ENCODE measurements around the gene KLHL10. TPM values are rescaled to one million over a fixed set of nuclear protein-coding genes. Genes with fewer than 3 reads are reported as not detected.
"Not testable (repeated sequence)": the region's sequence is repeated elsewhere in the genome, so short reads cannot be mapped to it uniquely, and the experiment has no call there.

KLHL10 gene
- total RNA-seq, 2 experiments from 2014 or later, result 0.19 to 0.21 TPM

- Mint-ChIP-seq H3K4me1 (peaks cover 7% of the 10 kb centered on the region), H3K27me3 (peaks cover 2% of the 10 kb centered on the region), H3K4me3 (no peak overlapping the region), H3K36me3 (ENCODE audit: low read depth) (no peaks in the 10 kb centered on the region), H3K9me3 (ENCODE audit: low read depth) (no peaks in the 10 kb centered on the region), H3K27ac (no peak overlapping the region)
- no peak for ATAC-seq
- POLR2A ChIA-PET, result no interaction called here
- intact Hi-C loops (cut with DNase I, micrococcal nuclease), result no loop called here
- DNase-seq, result no peak
- CTCF ChIA-PET, result interaction anchor here (0.7 kb wide), 1 partner anchor 24 kb away, joined by 4 read pairs; no protein-coding TSS in a partner anchor
Observed at GRCh38 chr17:41816637-41817320, 20.8 kb upstream of the KLHL10 start.

GRCh38 chr17:41818024-41818423 lies 19.6 kb upstream of the KLHL10 start:
- no peaks in the 10 kb centered on the region for H3K9me3 Mint-ChIP-seq (ENCODE audit: low read depth)
- H3K4me3 Mint-ChIP-seq, result no peak overlapping the region
- H3K27me3 Mint-ChIP-seq, result no peaks in the 10 kb centered on the region
- ATAC-seq (no peak), DNase-seq (no peak)
- CTCF ChIA-PET, result no interaction called here
- H3K36me3 Mint-ChIP-seq (ENCODE audit: low read depth), result no peaks in the 10 kb centered on the region
- POLR2A ChIA-PET, result interaction anchor here (0.5 to 0.7 kb wide), 2 partner anchors 154 to 527 kb away, joined by 4 to 5 read pairs; no protein-coding TSS in a partner anchor
- no peaks in the 10 kb centered on the region for H3K4me1 Mint-ChIP-seq
- intact Hi-C loops (cut with DNase I, micrococcal nuclease), result no loop called here
- H3K27ac Mint-ChIP-seq, result no peak overlapping the region

- intact Hi-C loops (cut with DNase I, micrococcal nuclease), result no loop called here
- Mint-ChIP-seq H3K27ac (no peak overlapping the region), H3K27me3 (no peaks in the 10 kb centered on the region), H3K4me3 (no peak overlapping the region), H3K4me1 (no peaks in the 10 kb centered on the region), H3K36me3 (ENCODE audit: low read depth) (peaks cover 2% of the 10 kb centered on the region), H3K9me3 (ENCODE audit: low read depth) (no peaks in the 10 kb centered on the region)
- ATAC-seq, result no peak
- POLR2A ChIA-PET, result no interaction called here
- CTCF ChIA-PET, result no interaction called here
- DNase-seq, result no peak
Observed at GRCh38 chr17:41821776-41822175, 15.8 kb upstream of the KLHL10 start.

- DNase-seq (no peak), ATAC-seq (no peak)
- H3K4me1 Mint-ChIP-seq, result no peaks in the 10 kb centered on the region
- H3K4me3 Mint-ChIP-seq, result no peak overlapping the region
- H3K27me3 Mint-ChIP-seq, result no peaks in the 10 kb centered on the region
- intact Hi-C loops (cut with DNase I, micrococcal nuclease), result no loop called here
- peaks cover 5% of the 10 kb centered on the region for H3K36me3 Mint-ChIP-seq (ENCODE audit: low read depth)
- POLR2A ChIA-PET, result no interaction called here
- H3K27ac Mint-ChIP-seq, result no peak overlapping the region
- H3K9me3 Mint-ChIP-seq (ENCODE audit: low read depth), result no peaks in the 10 kb centered on the region
- CTCF ChIA-PET, result interaction anchor here (0.6 to 0.7 kb wide), 2 partner anchors 62 to 64 kb away, joined by 3 to 4 read pairs; no protein-coding TSS in a partner anchor
Observed at GRCh38 chr17:41822216-41823140, 15.1 kb upstream of the KLHL10 start.

- CTCF ChIA-PET, result interaction anchor here (0.7 kb wide), 1 partner anchor 62 kb away, joined by 3 read pairs; no protein-coding TSS in a partner anchor
Observed at GRCh38 chr17:41823141-41823524, 14.5 kb upstream of the KLHL10 start.

GRCh38 chr17:41823580-41823979 lies 14.0 kb upstream of the KLHL10 start:
- CTCF ChIA-PET, result no interaction called here
- no peak for DNase-seq
- no peak overlapping the region for H3K27ac Mint-ChIP-seq
- H3K36me3 Mint-ChIP-seq (ENCODE audit: low read depth), result peaks cover 5% of the 10 kb centered on the region
- ATAC-seq, result no peak
- intact Hi-C loops (cut with DNase I, micrococcal nuclease), result no loop called here
- no peaks in the 10 kb centered on the region for H3K9me3 Mint-ChIP-seq (ENCODE audit: low read depth)
- H3K4me1 Mint-ChIP-seq, result no peaks in the 10 kb centered on the region
- POLR2A ChIA-PET, result interaction anchor here (0.6 kb wide), 2 partner anchors 12 to 132 kb away, joined by 3 to 5 read pairs; no protein-coding TSS in a partner anchor
- no peaks in the 10 kb centered on the region for H3K27me3 Mint-ChIP-seq
- H3K4me3 Mint-ChIP-seq, result no peak overlapping the region

More at GRCh38 chr17:41823141-41823524, 14.5 kb upstream of the KLHL10 start:
- Mint-ChIP-seq H3K9me3 (ENCODE audit: low read depth) (no peaks in the 10 kb centered on the region), H3K27ac (no peak overlapping the region), H3K4me1 (no peaks in the 10 kb centered on the region), H3K27me3 (no peaks in the 10 kb centered on the region), H3K36me3 (ENCODE audit: low read depth) (peaks cover 5% of the 10 kb centered on the region), H3K4me3 (no peak overlapping the region)
- ATAC-seq, result no peak
- no peak for DNase-seq
- intact Hi-C loops (cut with DNase I, micrococcal nuclease), result no loop called here
- POLR2A ChIA-PET, result interaction anchor here (0.6 kb wide), 2 partner anchors 12 to 132 kb away, joined by 3 to 5 read pairs; no protein-coding TSS in a partner anchor

GRCh38 chr17:41824086-41824485 lies 13.5 kb upstream of the KLHL10 start:
- ATAC-seq (no peak), DNase-seq (no peak)
- no peaks in the 10 kb centered on the region for H3K27me3 Mint-ChIP-seq
- intact Hi-C loops (cut with DNase I, micrococcal nuclease), result no loop called here
- ChIA-PET POLR2A (no interaction called here), CTCF (no interaction called here)
- H3K27ac Mint-ChIP-seq, result no peak overlapping the region
- H3K36me3 Mint-ChIP-seq (ENCODE audit: low read depth), result peaks cover 5% of the 10 kb centered on the region
- no peaks in the 10 kb centered on the region for H3K9me3 Mint-ChIP-seq (ENCODE audit: low read depth)
- H3K4me3 Mint-ChIP-seq, result no peak overlapping the region
- H3K4me1 Mint-ChIP-seq, result no peaks in the 10 kb centered on the region

GRCh38 chr17:41825175-41825845 lies 12.3 kb upstream of the KLHL10 start:
- ATAC-seq (no peak), DNase-seq (no peak)
- Mint-ChIP-seq H3K9me3 (ENCODE audit: low read depth) (no peaks in the 10 kb centered on the region), H3K4me3 (no peak overlapping the region), H3K4me1 (no peaks in the 10 kb centered on the region), H3K27ac (no peak overlapping the region), H3K36me3 (ENCODE audit: low read depth) (peaks cover 6% of the 10 kb centered on the region), H3K27me3 (no peaks in the 10 kb centered on the region)
- intact Hi-C loops (cut with DNase I, micrococcal nuclease), result no loop called here
- ChIA-PET POLR2A (no interaction called here), CTCF (no interaction called here)

GRCh38 chr17:41829961-41830360 lies 7.7 kb upstream of the KLHL10 start:
- ChIA-PET CTCF (interaction anchor here (0.6 kb wide), 1 partner anchor 49 kb away, joined by 4 read pairs; no protein-coding TSS in a partner anchor), POLR2A (interaction anchor here (0.6 kb wide), 1 partner anchor 31 kb away, joined by 10 read pairs; no protein-coding TSS in a partner anchor)
- peaks cover 16% of the 10 kb centered on the region for H3K36me3 Mint-ChIP-seq (ENCODE audit: low read depth)
- H3K27me3 Mint-ChIP-seq; ATAC-seq; H3K9me3 Mint-ChIP-seq (ENCODE audit: low read depth); DNase-seq; H3K4me1 Mint-ChIP-seq; H3K27ac Mint-ChIP-seq; intact Hi-C loops (cut with DNase I, micrococcal nuclease); H3K4me3 Mint-ChIP-seq: not testable (repeated sequence)

GRCh38 chr17:41835214-41835799 lies 2.3 kb upstream of the KLHL10 start:
- CTCF ChIA-PET, result interaction anchor here (0.6 to 2.0 kb wide), 6 partner anchors 18 to 624 kb away, joined by 3 to 8 read pairs (median 3); partner anchors contain the start of gene JUP
- intact Hi-C loops (cut with DNase I, micrococcal nuclease), result loop anchor here in 1 of 2 experiments (1.0 kb wide), 1 partner anchor 24 kb away; the partner anchor contains the start of gene P3H4
- Mint-ChIP-seq H3K36me3 (ENCODE audit: low read depth) (peaks cover 10% of the 10 kb centered on the region), H3K4me3 (peak overlapping the region; percentile 80), H3K27me3 (no peaks in the 10 kb centered on the region), H3K9me3 (ENCODE audit: low read depth) (no peaks in the 10 kb centered on the region), H3K27ac (peak overlapping the region; percentile 70), H3K4me1 (peaks cover 13% of the 10 kb centered on the region)
- no peak for DNase-seq
- peak; percentile 6 for ATAC-seq
- POLR2A ChIA-PET, result no interaction called here

Data from activated CD4-positive, alpha-beta T cell treated with anti-CD3 and anti-CD28 coated beads for 36 hours (primary cell).